Fibroblast of lung (primary cell): ENCODE measurements around the gene ALDH1L2. TPM values are rescaled to one million over a fixed set of nuclear protein-coding genes. Genes with fewer than 3 reads are reported as not detected.

Source experiments
- DNase-seq, 2 donors: peaks; one replicate each; pipeline versions ENCODE4 v3.0.0 to v3.0.0-alpha.2; 2010; ENCODE audit warnings: low read depth in 2 of 2
- H2AFZ ChIP-seq: 2 replicates; pipeline ENCODE4 v1.5.1; 2012; ENCODE audit warnings: low read length, control low read depth, inconsistent platforms
- H3K27ac ChIP-seq: 2 replicates; pipeline ENCODE4 v1.5.1; 2011; ENCODE audit warnings: low read length, control low read depth; ENCODE audit not compliant: insufficient read depth
- H3K27me3 ChIP-seq: 2 replicates; pipeline ENCODE4 v1.5.1; 2011; ENCODE audit warnings: mild to moderate bottlenecking, low read length; ENCODE audit not compliant: control insufficient read depth, insufficient read depth
- H3K36me3 ChIP-seq: 2 replicates; pipeline ENCODE4 v1.5.1; 2011; ENCODE audit warnings: low read length; ENCODE audit not compliant: control insufficient read depth, insufficient read depth
- H3K4me1 ChIP-seq: 2 replicates; pipeline ENCODE4 v1.5.1; 2011; ENCODE audit warnings: low read length; ENCODE audit not compliant: control insufficient read depth, insufficient read depth; ENCODE audit errors: extremely low read depth
- H3K4me2 ChIP-seq: 2 replicates; pipeline ENCODE4 v1.5.1; 2011; ENCODE audit warnings: low read length, control low read depth; ENCODE audit not compliant: insufficient read depth; ENCODE audit errors: extremely low read depth
- H3K4me3 ChIP-seq, 4 experiments: fragments of 200-600 bp in 1 of 4; sonication (generic) in 1 of 4; replicated peaks in 1 of 4; 2 replicates each; pipeline ENCODE4 v1.5.1; 2011 to 2016; ENCODE audit warnings: low read length in 4 of 4, low read depth in 3 of 4, mild to moderate bottlenecking in 3 of 4, control low read depth in 2 of 4, inconsistent platforms in 1 of 4, mixed read lengths in 1 of 4; ENCODE audit not compliant: insufficient read depth in 1 of 4; ENCODE audit errors: control extremely low read depth in 1 of 4
- H3K79me2 ChIP-seq: 2 replicates; pipeline ENCODE4 v1.5.1; 2012; ENCODE audit warnings: mild to moderate bottlenecking, low read length, inconsistent platforms; ENCODE audit not compliant: control insufficient read depth, insufficient read depth
- H3K9ac ChIP-seq: 2 replicates; pipeline ENCODE4 v1.5.1; 2011; ENCODE audit warnings: mild to moderate bottlenecking, low read length, control low read depth; ENCODE audit not compliant: insufficient read depth
- H3K9me3 ChIP-seq: 2 replicates; pipeline ENCODE4 v1.5.1; 2012; ENCODE audit warnings: low read depth, low read length; ENCODE audit not compliant: control insufficient read depth, insufficient read depth
- H4K20me1 ChIP-seq: 2 replicates; pipeline ENCODE4 v1.5.1; 2011; ENCODE audit warnings: low read length; ENCODE audit not compliant: control insufficient read depth, insufficient read depth; ENCODE audit errors: extremely low read depth
- CTCF ChIP-seq, 2 donors: IDR thresholded peaks in 1 of 2; conservative IDR thresholded peaks in 1 of 2; 1 replicate in 1 of 2; 2 replicates in 1 of 2; pipeline ENCODE4 v1.5.1; 2011 to 2012; ENCODE audit warnings: low read length in 2 of 2, control low read depth in 1 of 2, inconsistent platforms in 1 of 2, low read depth in 1 of 2, mild to moderate bottlenecking in 1 of 2
- EZH2 ChIP-seq: IDR thresholded peaks from 2 replicates; pipeline ENCODE4 v1.5.1; 2012; ENCODE audit warnings: low read length, control low read depth, mild to moderate bottlenecking; ENCODE audit errors: missing control alignments
- polyA plus RNA-seq, 2 donors: library from polyadenylated mRNA; depleted of rRNA in 1 of 2; stranded (reverse) in 1 of 2; unstranded in 1 of 2; fragments of >200 nt; gene quantifications; 2 replicates each; pipeline ENCODE4 v1.2.1, GENCODE V29; 2011 to 2012; ENCODE audit warnings: missing spikeins in 1 of 2
- total RNA-seq: library from RNA; depleted of rRNA; stranded (reverse); fragments of >200 nt; gene quantifications from 2 replicates; pipeline ENCODE4 v1.2.1, GENCODE V29; 2014

Gene ALDH1L2
- total and polyA plus RNA-seq, 2 donors (not counting 1 experiment from before 2014, with no cell fraction given) = 59.1 to 88.2 TPM

- Histone ChIP-seq H3K27me3 (no peaks in the 10 kb centered on the region), H3K9ac (no peak overlapping the region), H3K36me3 (no peaks in the 10 kb centered on the region), H2AFZ (no peak overlapping the region), H3K4me1 (no peaks in the 10 kb centered on the region), H3K79me2 (no peaks in the 10 kb centered on the region), H3K9me3 (no peaks in the 10 kb centered on the region), H4K20me1 (no peaks in the 10 kb centered on the region), H3K4me2 (no peak overlapping the region), H3K4me3 (no peak overlapping the region), H3K27ac (no peak overlapping the region)
- peak in 1 of 2 donors; percentile 75 for DNase-seq
- TF ChIP-seq CTCF (conservative IDR thresholded peaks at IDR 0.05 in 1 of 2, IDR thresholded peaks at IDR 0.05 in 1 of 2; ENCODE audit: low read depth in 1 of 2, low read length in 2 of 2) (no peak), EZH2 (no peak)
These were observed 43.1 kb downstream of the ALDH1L2 start for GRCh38 chr12:105041186-105041585.

GRCh38 chr12:105040476-105040875 is 43.8 kb downstream of the ALDH1L2 start:
- no peaks in the 10 kb centered on the region for H3K9me3 ChIP-seq
- H3K27ac ChIP-seq = no peak overlapping the region
- H4K20me1 ChIP-seq = no peaks in the 10 kb centered on the region
- no peak overlapping the region for H3K9ac ChIP-seq
- no peaks in the 10 kb centered on the region for H3K79me2 ChIP-seq
- H3K4me3 ChIP-seq = no peak overlapping the region
- no peak overlapping the region for H2AFZ ChIP-seq
- H3K4me1 ChIP-seq = no peaks in the 10 kb centered on the region
- no peak overlapping the region for H3K4me2 ChIP-seq
- H3K27me3 ChIP-seq = no peaks in the 10 kb centered on the region
- DNase-seq = no peak
- no peak for TF ChIP-seq CTCF (conservative IDR thresholded peaks at IDR 0.05 in 1 of 2, IDR thresholded peaks at IDR 0.05 in 1 of 2; ENCODE audit: low read depth in 1 of 2, low read length in 2 of 2)
- no peak for TF ChIP-seq EZH2
- H3K36me3 ChIP-seq = no peaks in the 10 kb centered on the region

GRCh38 chr12:105036937-105037649 is 47.2 kb downstream of the ALDH1L2 start:
- DNase-seq = peak in 1 of 2 donors; percentile 20
- no peak overlapping the region for H3K4me3 ChIP-seq
- H3K27me3 ChIP-seq = no peaks in the 10 kb centered on the region
- H3K4me1 ChIP-seq = no peaks in the 10 kb centered on the region
- H3K4me2 ChIP-seq = no peak overlapping the region
- no peak overlapping the region for H3K27ac ChIP-seq
- H2AFZ ChIP-seq = no peak overlapping the region
- no peaks in the 10 kb centered on the region for H3K9me3 ChIP-seq
- no peak overlapping the region for H3K9ac ChIP-seq
- H3K36me3 ChIP-seq = peaks cover 2% of the 10 kb centered on the region
- TF ChIP-seq EZH2 (no peak), CTCF (conservative IDR thresholded peaks at IDR 0.05 in 1 of 2, IDR thresholded peaks at IDR 0.05 in 1 of 2; ENCODE audit: low read depth in 1 of 2, low read length in 2 of 2) (no peak)
- no peaks in the 10 kb centered on the region for H4K20me1 ChIP-seq
- H3K79me2 ChIP-seq = no peaks in the 10 kb centered on the region
